GM12878 (cell line): Measurements from ENCODE around the gene RRAS. TPM values are rescaled to one million over a fixed set of nuclear protein-coding genes. Genes with fewer than 3 reads are reported as not detected.

Source experiments
- CBX5 ChIP-seq: sonication (generic); IDR thresholded peaks from 2 replicates; pipeline ENCODE4 v1.6.1; 2016; ENCODE audit warnings: low read depth, moderate library complexity, mild to moderate bottlenecking, inconsistent platforms
- FOXK2 ChIP-seq: fragments of 450-650 bp; IDR thresholded peaks from 2 replicates; pipeline ENCODE4 v1.6.1; 2017; ENCODE audit warnings: mild to moderate bottlenecking, moderate library complexity
- JUNB ChIP-seq: IDR thresholded peaks from 2 replicates; pipeline ENCODE4 v1.6.1; 2016; ENCODE audit warnings: antibody characterized with exemption, mild to moderate bottlenecking
- MTA3 ChIP-seq: IDR thresholded peaks from 2 replicates; pipeline ENCODE4 v1.6.1; 2012; ENCODE audit warnings: low read length, inconsistent platforms, borderline replicate concordance
- MYC ChIP-seq: IDR thresholded peaks from 2 replicates; pipeline ENCODE4 v1.6.1; 2011; ENCODE audit warnings: mild to moderate bottlenecking, low read length, moderate library complexity, inconsistent platforms; ENCODE audit not compliant: insufficient read depth, insufficient replicate concordance, insufficient read length, severe bottlenecking
- NBN ChIP-seq: fragments of 450-650 bp; IDR thresholded peaks from 2 replicates; pipeline ENCODE4 v1.6.1; 2016
- POLR2AphosphoS5 ChIP-seq: IDR thresholded peaks from 2 replicates; pipeline ENCODE4 v1.6.1; 2011; ENCODE audit warnings: mild to moderate bottlenecking, low read length, inconsistent platforms
- RUNX3 ChIP-seq: IDR thresholded peaks from 2 replicates; pipeline ENCODE4 v1.6.1; 2012; ENCODE audit warnings: low read length, inconsistent platforms
- SMAD1 ChIP-seq: fragments of 450-650 bp; IDR thresholded peaks from 2 replicates; pipeline ENCODE4 v1.6.1; 2018; ENCODE audit warnings: mild to moderate bottlenecking, low read depth; ENCODE audit not compliant: partially characterized antibody
- SP1 ChIP-seq: IDR thresholded peaks from one replicate; pipeline ENCODE4 v1.6.1; 2011; ENCODE audit warnings: low read depth, low read length
- SPI1 ChIP-seq: IDR thresholded peaks from 2 replicates; pipeline ENCODE4 v1.6.1; 2011; ENCODE audit warnings: low read depth, mild to moderate bottlenecking, low read length, moderate library complexity, borderline replicate concordance; ENCODE audit not compliant: insufficient read depth
- SREBF2 ChIP-seq: IDR thresholded peaks from 2 replicates; pipeline ENCODE4 v1.6.1; 2012; ENCODE audit warnings: mild to moderate bottlenecking, low read length
- polyA plus RNA-seq, 11 experiments: library from polyadenylated mRNA; depleted of rRNA in 4 of 11; unstranded in 6 of 11; stranded (reverse) in 5 of 11; fragments of >200 nt; fragmentation: Nextera tagmentation in 4 of 11; fragmentation: Illumina TruSeq in 1 of 11; extraction: Ambion mirVana in 4 of 11; extraction: Trizol in 1 of 11; gene quantifications; 1 replicate in 1 of 11; 2 replicates in 10 of 11; pipeline versions ENCODE4 v1.2.1 to v1.2.3, GENCODE V29; 2011 to 2016; ENCODE audit warnings: inconsistent platforms in 2 of 11, missing spikeins in 2 of 11, low read depth in 1 of 11
- total RNA-seq, 4 experiments: library from RNA; depleted of rRNA in 3 of 4; stranded (reverse); fragments of >200 nt in 3 of 4; fragmentation: Illumina TruSeq in 1 of 4; extraction: Trizol in 1 of 4; gene quantifications; 2 replicates each; pipeline versions ENCODE4 v1.2.1 to v1.2.3, GENCODE V29; 2013 to 2021
- TF ChIP-seq, protein P1 (sequence below): IDR thresholded peaks from 2 replicates; pipeline ENCODE4 v1.6.1; 2011; ENCODE audit warnings: low read depth, low read length, improper control_type of control experiment, borderline replicate concordance
- TF ChIP-seq, protein P2 (sequence below): IDR thresholded peaks from 2 replicates; pipeline ENCODE4 v1.6.1; 2012; ENCODE audit warnings: low read depth, low read length, improper control_type of control experiment
- TF ChIP-seq, protein P3 (sequence below): fragments of 450-650 bp; IDR thresholded peaks from 2 replicates; pipeline ENCODE4 v1.6.1; 2017; ENCODE audit warnings: low read depth, mild to moderate bottlenecking, moderate library complexity
- TF ChIP-seq, protein P4 (sequence below): IDR thresholded peaks from 2 replicates; pipeline ENCODE4 v1.6.1; 2012; ENCODE audit warnings: mild to moderate bottlenecking, low read depth, low read length
- TF ChIP-seq, protein P5 (sequence below): fragments of 450-650 bp; formaldehyde crosslinking; IDR thresholded peaks from 2 replicates; pipeline ENCODE4 v1.4.0; 2020; ENCODE audit warnings: mild to moderate bottlenecking, moderate library complexity
- TF ChIP-seq, protein P6 (sequence below): IDR thresholded peaks from 2 replicates; pipeline ENCODE4 v1.6.1; 2011; ENCODE audit warnings: borderline replicate concordance, low read depth, mild to moderate bottlenecking, moderate library complexity, mixed read lengths, low read length; ENCODE audit not compliant: insufficient read depth; ENCODE audit errors: extremely low read length

The RRAS gene
- total and polyA plus RNA-seq, 10 of the 15 experiments (the other 5 are each of a cell fraction or from before 2014, with no cell fraction given) = 0.24 to 5.8 (median 1.8) TPM

DNA sequence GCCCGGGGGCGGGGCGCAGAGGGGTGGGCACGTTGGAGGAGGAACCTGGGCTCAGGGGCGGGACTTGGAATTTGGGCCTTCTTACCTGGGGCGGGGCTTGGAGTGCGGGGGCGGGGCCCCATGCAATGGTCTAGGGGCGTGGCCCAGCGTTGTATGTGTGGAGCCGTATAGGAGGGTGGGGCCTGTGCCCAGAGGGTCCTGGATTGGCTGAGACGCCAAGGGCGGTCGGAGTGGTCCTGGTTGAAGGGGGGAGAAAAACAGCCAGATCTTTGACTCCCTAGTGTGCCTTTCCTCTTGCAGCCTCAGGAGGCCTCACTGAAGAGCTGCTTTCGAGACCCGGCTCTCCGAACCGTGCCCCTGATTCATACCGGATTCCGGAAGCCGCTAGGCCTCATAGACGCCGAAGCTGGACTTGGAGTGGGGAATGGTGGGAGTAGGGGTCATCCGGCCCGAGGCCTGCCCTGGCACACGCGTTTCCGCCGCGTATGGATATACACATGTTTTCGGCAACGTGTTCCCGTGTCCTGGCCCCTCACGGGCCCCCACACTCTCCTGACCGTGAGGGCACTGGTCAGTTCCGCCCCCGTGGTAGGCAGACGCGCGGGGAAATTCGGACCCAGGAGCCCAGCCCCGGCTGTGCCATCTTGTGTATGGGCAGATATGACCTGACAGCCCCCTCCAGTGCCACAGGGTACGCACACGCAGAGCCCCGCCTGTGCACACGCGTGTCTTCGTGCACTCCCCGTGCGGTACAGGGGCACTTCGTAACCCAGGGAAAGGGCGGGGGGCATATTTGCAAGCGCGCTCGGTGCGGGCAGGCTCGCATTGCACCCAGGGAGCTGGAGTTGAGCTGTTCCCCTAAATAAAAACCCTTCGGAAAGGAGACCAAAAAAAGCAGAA is 49.6 kb downstream of the RRAS start (continued):
- TF ChIP-seq, protein P1, sequence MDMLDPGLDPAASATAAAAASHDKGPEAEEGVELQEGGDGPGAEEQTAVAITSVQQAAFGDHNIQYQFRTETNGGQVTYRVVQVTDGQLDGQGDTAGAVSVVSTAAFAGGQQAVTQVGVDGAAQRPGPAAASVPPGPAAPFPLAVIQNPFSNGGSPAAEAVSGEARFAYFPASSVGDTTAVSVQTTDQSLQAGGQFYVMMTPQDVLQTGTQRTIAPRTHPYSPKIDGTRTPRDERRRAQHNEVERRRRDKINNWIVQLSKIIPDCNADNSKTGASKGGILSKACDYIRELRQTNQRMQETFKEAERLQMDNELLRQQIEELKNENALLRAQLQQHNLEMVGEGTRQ = no peak
- TF ChIP-seq, protein P2, sequence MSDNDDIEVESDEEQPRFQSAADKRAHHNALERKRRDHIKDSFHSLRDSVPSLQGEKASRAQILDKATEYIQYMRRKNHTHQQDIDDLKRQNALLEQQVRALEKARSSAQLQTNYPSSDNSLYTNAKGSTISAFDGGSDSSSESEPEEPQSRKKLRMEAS = no peak
- TF ChIP-seq POLR2AphosphoS5 = peak; percentile 94
- peak; percentile 59 for TF ChIP-seq SMAD1
- no peak for TF ChIP-seq CBX5
- peak; percentile 26; the same call in 1 of the 2 replicates for TF ChIP-seq FOXK2
- TF ChIP-seq, protein P3, sequence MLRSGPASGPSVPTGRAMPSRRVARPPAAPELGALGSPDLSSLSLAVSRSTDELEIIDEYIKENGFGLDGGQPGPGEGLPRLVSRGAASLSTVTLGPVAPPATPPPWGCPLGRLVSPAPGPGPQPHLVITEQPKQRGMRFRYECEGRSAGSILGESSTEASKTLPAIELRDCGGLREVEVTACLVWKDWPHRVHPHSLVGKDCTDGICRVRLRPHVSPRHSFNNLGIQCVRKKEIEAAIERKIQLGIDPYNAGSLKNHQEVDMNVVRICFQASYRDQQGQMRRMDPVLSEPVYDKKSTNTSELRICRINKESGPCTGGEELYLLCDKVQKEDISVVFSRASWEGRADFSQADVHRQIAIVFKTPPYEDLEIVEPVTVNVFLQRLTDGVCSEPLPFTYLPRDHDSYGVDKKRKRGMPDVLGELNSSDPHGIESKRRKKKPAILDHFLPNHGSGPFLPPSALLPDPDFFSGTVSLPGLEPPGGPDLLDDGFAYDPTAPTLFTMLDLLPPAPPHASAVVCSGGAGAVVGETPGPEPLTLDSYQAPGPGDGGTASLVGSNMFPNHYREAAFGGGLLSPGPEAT = no peak
- TF ChIP-seq, protein P4, sequence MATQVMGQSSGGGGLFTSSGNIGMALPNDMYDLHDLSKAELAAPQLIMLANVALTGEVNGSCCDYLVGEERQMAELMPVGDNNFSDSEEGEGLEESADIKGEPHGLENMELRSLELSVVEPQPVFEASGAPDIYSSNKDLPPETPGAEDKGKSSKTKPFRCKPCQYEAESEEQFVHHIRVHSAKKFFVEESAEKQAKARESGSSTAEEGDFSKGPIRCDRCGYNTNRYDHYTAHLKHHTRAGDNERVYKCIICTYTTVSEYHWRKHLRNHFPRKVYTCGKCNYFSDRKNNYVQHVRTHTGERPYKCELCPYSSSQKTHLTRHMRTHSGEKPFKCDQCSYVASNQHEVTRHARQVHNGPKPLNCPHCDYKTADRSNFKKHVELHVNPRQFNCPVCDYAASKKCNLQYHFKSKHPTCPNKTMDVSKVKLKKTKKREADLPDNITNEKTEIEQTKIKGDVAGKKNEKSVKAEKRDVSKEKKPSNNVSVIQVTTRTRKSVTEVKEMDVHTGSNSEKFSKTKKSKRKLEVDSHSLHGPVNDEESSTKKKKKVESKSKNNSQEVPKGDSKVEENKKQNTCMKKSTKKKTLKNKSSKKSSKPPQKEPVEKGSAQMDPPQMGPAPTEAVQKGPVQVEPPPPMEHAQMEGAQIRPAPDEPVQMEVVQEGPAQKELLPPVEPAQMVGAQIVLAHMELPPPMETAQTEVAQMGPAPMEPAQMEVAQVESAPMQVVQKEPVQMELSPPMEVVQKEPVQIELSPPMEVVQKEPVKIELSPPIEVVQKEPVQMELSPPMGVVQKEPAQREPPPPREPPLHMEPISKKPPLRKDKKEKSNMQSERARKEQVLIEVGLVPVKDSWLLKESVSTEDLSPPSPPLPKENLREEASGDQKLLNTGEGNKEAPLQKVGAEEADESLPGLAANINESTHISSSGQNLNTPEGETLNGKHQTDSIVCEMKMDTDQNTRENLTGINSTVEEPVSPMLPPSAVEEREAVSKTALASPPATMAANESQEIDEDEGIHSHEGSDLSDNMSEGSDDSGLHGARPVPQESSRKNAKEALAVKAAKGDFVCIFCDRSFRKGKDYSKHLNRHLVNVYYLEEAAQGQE = no peak
- TF ChIP-seq, protein P5, sequence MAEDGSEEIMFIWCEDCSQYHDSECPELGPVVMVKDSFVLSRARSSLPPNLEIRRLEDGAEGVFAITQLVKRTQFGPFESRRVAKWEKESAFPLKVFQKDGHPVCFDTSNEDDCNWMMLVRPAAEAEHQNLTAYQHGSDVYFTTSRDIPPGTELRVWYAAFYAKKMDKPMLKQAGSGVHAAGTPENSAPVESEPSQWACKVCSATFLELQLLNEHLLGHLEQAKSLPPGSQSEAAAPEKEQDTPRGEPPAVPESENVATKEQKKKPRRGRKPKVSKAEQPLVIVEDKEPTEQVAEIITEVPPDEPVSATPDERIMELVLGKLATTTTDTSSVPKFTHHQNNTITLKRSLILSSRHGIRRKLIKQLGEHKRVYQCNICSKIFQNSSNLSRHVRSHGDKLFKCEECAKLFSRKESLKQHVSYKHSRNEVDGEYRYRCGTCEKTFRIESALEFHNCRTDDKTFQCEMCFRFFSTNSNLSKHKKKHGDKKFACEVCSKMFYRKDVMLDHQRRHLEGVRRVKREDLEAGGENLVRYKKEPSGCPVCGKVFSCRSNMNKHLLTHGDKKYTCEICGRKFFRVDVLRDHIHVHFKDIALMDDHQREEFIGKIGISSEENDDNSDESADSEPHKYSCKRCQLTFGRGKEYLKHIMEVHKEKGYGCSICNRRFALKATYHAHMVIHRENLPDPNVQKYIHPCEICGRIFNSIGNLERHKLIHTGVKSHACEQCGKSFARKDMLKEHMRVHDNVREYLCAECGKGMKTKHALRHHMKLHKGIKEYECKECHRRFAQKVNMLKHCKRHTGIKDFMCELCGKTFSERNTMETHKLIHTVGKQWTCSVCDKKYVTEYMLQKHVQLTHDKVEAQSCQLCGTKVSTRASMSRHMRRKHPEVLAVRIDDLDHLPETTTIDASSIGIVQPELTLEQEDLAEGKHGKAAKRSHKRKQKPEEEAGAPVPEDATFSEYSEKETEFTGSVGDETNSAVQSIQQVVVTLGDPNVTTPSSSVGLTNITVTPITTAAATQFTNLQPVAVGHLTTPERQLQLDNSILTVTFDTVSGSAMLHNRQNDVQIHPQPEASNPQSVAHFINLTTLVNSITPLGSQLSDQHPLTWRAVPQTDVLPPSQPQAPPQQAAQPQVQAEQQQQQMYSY (CRISPR knock-in tag) = no peak
- no peak for TF ChIP-seq SREBF2
- TF ChIP-seq SP1 = peak; percentile 37
- TF ChIP-seq MYC = peak; percentile 39
- TF ChIP-seq RUNX3 = no peak; the same call in 1 of the 2 replicates
- no peak for TF ChIP-seq JUNB
- TF ChIP-seq, protein P6, sequence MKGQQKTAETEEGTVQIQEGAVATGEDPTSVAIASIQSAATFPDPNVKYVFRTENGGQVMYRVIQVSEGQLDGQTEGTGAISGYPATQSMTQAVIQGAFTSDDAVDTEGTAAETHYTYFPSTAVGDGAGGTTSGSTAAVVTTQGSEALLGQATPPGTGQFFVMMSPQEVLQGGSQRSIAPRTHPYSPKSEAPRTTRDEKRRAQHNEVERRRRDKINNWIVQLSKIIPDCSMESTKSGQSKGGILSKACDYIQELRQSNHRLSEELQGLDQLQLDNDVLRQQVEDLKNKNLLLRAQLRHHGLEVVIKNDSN = no peak
- TF ChIP-seq MTA3 = no peak
- TF ChIP-seq SPI1 = no peak
- TF ChIP-seq NBN = peak; percentile 64; the same call in 1 of the 2 replicates
